Measurements from ENCODE around the gene LRRC15.

- TF ChIP-seq POLR2A (IDR thresholded peaks at IDR 0.05; ENCODE audit: low read depth, low read length) (no peak), CTCF (IDR thresholded peaks at IDR 0.05; ENCODE audit: extremely low read depth in 1 of 2, insufficient read depth in 1 of 2, low read depth in 1 of 2, low read length in 2 of 2) (no peak), MYC (IDR thresholded peaks at IDR 0.05; ENCODE audit: low read depth, low read length) (no peak)
These were observed 26.5 kb downstream of the LRRC15 start for GRCh38 chr3:194342861-194343560.
